K562 (cell line): ENCODE results near the gene CD274. TPM values are rescaled to one million over a fixed set of nuclear protein-coding genes. Genes with fewer than 3 reads are reported as not detected.

ENCODE experiments used
- CEBPB ChIP-seq: fragments of 450-650 bp; IDR thresholded peaks from 2 replicates; pipeline ENCODE4 v1.6.1; 2016; ENCODE audit warnings: missing genetic modification characterization, missing compliant biosample characterization
- CTCF ChIP-seq, 3 experiments: IDR thresholded peaks in 2 of 3; conservative IDR thresholded peaks in 1 of 3; 2 replicates each; pipeline ENCODE4 v1.5.1; 2011 to 2012; ENCODE audit warnings: low read length in 3 of 3, mild to moderate bottlenecking in 3 of 3, control low read depth in 2 of 3, improper control_type of control experiment in 1 of 3, inconsistent platforms in 1 of 3, low read depth in 1 of 3, mixed read lengths in 1 of 3, moderate library complexity in 1 of 3; ENCODE audit not compliant: insufficient read depth in 2 of 3
- IRF2 ChIP-seq: sonication (generic); formaldehyde crosslinking; IDR thresholded peaks from 2 replicates; pipeline ENCODE4 v1.8.1; 2022; ENCODE audit warnings: mild to moderate bottlenecking, missing genetic modification reagents
- RAD21 ChIP-seq, 2 experiments: fragments of 250-450 bp in 1 of 2; fragments of 450-650 bp in 1 of 2; sonication (Bioruptor Pico) in 1 of 2; formaldehyde crosslinking in 1 of 2; IDR thresholded peaks in 1 of 2; conservative IDR thresholded peaks in 1 of 2; 2 replicates each; pipeline versions ENCODE4 v1.4.0 to v1.8.0; 2020 to 2022; ENCODE audit warnings: mild to moderate bottlenecking in 2 of 2, moderate library complexity in 1 of 2
- RBBP5 ChIP-seq: fragments of 200-600 bp; sonication (generic); IDR thresholded peaks from 2 replicates; pipeline ENCODE4 v1.6.1; 2012; ENCODE audit warnings: borderline replicate concordance, mild to moderate bottlenecking, low read length, control low read depth, inconsistent platforms; ENCODE audit not compliant: insufficient read depth, poor library complexity, severe bottlenecking
- RBM14 ChIP-seq: fragments of 200-400 bp; formaldehyde crosslinking; IDR thresholded peaks from 2 replicates; pipeline ENCODE4 v1.6.1; 2018; ENCODE audit warnings: low read depth, mild to moderate bottlenecking, low read length, moderate library complexity, borderline replicate concordance; ENCODE audit not compliant: insufficient read depth
- SIRT6 ChIP-seq: IDR thresholded peaks from one replicate; pipeline ENCODE4 v1.6.1; 2012; ENCODE audit warnings: low read depth, mild to moderate bottlenecking, control low read depth, inconsistent platforms, low read length, moderate library complexity
- TCF3 ChIP-seq: sonication (generic); formaldehyde crosslinking; IDR thresholded peaks from 2 replicates; pipeline ENCODE4 v1.4.0; 2020; ENCODE audit warnings: mild to moderate bottlenecking, missing genetic modification reagents
- polyA plus RNA-seq, 8 experiments: library from polyadenylated mRNA; depleted of rRNA in 4 of 8; stranded (reverse) in 5 of 8; unstranded in 3 of 8; fragments of >200 nt; fragmentation: Nextera tagmentation in 2 of 8; fragmentation: Illumina TruSeq in 1 of 8; extraction: Ambion mirVana in 2 of 8; extraction: Trizol in 1 of 8; gene quantifications; 2 replicates each; pipeline versions ENCODE4 v1.2.1 to v1.2.3, GENCODE V29; 2011 to 2014; ENCODE audit warnings: inconsistent platforms in 1 of 8, missing spikeins in 1 of 8
- total RNA-seq, 7 experiments: library from RNA; depleted of rRNA in 6 of 7; stranded (reverse); fragments of >200 nt in 6 of 7; fragmentation: Illumina TruSeq in 2 of 7; extraction: Trizol in 2 of 7; gene quantifications; 2 replicates each; pipeline versions ENCODE4 v1.2.1 to v1.2.3, GENCODE V29; 2011 to 2021; ENCODE audit warnings: low replicate concordance in 1 of 7
- TF ChIP-seq, protein P1 (sequence below), 2 experiments: fragments of 450-650 bp; formaldehyde crosslinking in 1 of 2; IDR thresholded peaks; 2 replicates each; pipeline versions ENCODE4 v1.4.0 to v1.6.1; 2014 to 2020; ENCODE audit warnings: mild to moderate bottlenecking in 2 of 2, borderline replicate concordance in 1 of 2, low read depth in 1 of 2
- TF ChIP-seq, protein P2 (sequence below): fragments of 450-650 bp; formaldehyde crosslinking; IDR thresholded peaks from 2 replicates; pipeline ENCODE4 v1.4.0; 2020; ENCODE audit warnings: mild to moderate bottlenecking, moderate library complexity

The CD274 gene
- total and polyA plus RNA-seq, 9 of the 15 experiments (the other 6 are each of a cell fraction or from before 2014, with no cell fraction given) = 0.07 to 0.51 (median 0.30) TPM; not detected in 1

GRCh38 chr9:5442400-5443011 lies 7.8 kb upstream of the CD274 start (continued):
- TF ChIP-seq, protein P1, sequence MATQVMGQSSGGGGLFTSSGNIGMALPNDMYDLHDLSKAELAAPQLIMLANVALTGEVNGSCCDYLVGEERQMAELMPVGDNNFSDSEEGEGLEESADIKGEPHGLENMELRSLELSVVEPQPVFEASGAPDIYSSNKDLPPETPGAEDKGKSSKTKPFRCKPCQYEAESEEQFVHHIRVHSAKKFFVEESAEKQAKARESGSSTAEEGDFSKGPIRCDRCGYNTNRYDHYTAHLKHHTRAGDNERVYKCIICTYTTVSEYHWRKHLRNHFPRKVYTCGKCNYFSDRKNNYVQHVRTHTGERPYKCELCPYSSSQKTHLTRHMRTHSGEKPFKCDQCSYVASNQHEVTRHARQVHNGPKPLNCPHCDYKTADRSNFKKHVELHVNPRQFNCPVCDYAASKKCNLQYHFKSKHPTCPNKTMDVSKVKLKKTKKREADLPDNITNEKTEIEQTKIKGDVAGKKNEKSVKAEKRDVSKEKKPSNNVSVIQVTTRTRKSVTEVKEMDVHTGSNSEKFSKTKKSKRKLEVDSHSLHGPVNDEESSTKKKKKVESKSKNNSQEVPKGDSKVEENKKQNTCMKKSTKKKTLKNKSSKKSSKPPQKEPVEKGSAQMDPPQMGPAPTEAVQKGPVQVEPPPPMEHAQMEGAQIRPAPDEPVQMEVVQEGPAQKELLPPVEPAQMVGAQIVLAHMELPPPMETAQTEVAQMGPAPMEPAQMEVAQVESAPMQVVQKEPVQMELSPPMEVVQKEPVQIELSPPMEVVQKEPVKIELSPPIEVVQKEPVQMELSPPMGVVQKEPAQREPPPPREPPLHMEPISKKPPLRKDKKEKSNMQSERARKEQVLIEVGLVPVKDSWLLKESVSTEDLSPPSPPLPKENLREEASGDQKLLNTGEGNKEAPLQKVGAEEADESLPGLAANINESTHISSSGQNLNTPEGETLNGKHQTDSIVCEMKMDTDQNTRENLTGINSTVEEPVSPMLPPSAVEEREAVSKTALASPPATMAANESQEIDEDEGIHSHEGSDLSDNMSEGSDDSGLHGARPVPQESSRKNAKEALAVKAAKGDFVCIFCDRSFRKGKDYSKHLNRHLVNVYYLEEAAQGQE (IDR thresholded peaks at IDR 0.05; ENCODE audit: borderline replicate concordance) = peak; percentile 39; the same call in 1 of the 2 replicates
- TF ChIP-seq, protein P1 (CRISPR knock-in tag; IDR thresholded peaks at IDR 0.05; ENCODE audit: low read depth) = no peak
- TF ChIP-seq SIRT6 (no peak), CTCF (IDR thresholded peaks at IDR 0.05 in 2 of 3, conservative IDR thresholded peaks at IDR 0.05 in 1 of 3; ENCODE audit: insufficient read depth in 2 of 3, low read depth in 1 of 3, low read length in 3 of 3) (peak in 2 of 3 experiments; percentile 30 to 56; a peak in 4 of 6 replicates), IRF2 (CRISPR knock-in tag) (no peak), CEBPB (tag) (no peak), RBBP5 (no peak), RAD21 (CRISPR knock-in tag; conservative IDR thresholded peaks at IDR 0.05 in 1 of 2, IDR thresholded peaks at IDR 0.05 in 1 of 2) (peak; percentile 51 to 65), RBM14 (no peak), TCF3 (CRISPR knock-in tag) (no peak)
- TF ChIP-seq, protein P2, sequence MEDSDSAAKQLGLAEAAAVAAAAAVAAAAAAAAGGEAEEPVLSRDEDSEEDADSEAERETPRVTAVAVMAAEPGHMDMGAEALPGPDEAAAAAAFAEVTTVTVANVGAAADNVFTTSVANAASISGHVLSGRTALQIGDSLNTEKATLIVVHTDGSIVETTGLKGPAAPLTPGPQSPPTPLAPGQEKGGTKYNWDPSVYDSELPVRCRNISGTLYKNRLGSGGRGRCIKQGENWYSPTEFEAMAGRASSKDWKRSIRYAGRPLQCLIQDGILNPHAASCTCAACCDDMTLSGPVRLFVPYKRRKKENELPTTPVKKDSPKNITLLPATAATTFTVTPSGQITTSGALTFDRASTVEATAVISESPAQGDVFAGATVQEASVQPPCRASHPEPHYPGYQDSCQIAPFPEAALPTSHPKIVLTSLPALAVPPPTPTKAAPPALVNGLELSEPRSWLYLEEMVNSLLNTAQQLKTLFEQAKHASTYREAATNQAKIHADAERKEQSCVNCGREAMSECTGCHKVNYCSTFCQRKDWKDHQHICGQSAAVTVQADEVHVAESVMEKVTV (CRISPR knock-in tag) = peak; percentile 35; the same call in 1 of the 2 replicates
- TF ChIP-seq, all 486 proteins: peak for 5
